ENCODE measurements around the gene DOCK1.

DNA sequence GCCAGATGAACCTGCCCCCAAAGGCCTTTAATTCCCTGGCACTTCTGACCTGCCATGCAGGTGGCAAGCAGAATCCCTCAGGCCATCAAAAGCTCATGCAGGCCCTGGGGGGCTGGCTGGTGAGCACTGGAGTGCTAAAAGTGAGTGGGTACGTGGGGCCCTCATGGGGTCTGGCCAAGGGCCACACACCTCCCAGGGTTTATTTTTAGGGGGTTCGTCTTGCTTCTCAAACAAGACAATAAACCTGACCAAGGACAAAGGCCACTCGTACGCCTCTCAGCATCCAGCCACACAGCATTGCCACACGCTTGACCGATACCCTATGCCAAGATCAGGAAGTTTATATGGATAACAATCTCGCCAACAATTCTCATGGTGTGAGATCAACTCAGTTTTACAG is 33.1 kb upstream of the DOCK1 start:
- TF ChIP-seq, protein P1, sequence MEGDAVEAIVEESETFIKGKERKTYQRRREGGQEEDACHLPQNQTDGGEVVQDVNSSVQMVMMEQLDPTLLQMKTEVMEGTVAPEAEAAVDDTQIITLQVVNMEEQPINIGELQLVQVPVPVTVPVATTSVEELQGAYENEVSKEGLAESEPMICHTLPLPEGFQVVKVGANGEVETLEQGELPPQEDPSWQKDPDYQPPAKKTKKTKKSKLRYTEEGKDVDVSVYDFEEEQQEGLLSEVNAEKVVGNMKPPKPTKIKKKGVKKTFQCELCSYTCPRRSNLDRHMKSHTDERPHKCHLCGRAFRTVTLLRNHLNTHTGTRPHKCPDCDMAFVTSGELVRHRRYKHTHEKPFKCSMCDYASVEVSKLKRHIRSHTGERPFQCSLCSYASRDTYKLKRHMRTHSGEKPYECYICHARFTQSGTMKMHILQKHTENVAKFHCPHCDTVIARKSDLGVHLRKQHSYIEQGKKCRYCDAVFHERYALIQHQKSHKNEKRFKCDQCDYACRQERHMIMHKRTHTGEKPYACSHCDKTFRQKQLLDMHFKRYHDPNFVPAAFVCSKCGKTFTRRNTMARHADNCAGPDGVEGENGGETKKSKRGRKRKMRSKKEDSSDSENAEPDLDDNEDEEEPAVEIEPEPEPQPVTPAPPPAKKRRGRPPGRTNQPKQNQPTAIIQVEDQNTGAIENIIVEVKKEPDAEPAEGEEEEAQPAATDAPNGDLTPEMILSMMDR (IDR thresholded peaks at IDR 0.05), result no peak
- TF ChIP-seq POLR2A (IDR thresholded peaks at IDR 0.05), result no peak
- no peak for TF ChIP-seq POLR2AphosphoS5 (IDR thresholded peaks at IDR 0.05)
